Hepatocyte (in vitro differentiated cells): ENCODE results near the gene SMIM22. TPM values are rescaled to one million over a fixed set of nuclear protein-coding genes. Genes with fewer than 3 reads are reported as not detected.

Source experiments
- DNase-seq: peaks from one replicate; pipeline ENCODE4 v3.0.0-alpha.2; 2016; ENCODE audit warnings: low spot score
- H2AFZ ChIP-seq: fragments of 200-600 bp; sonication (generic); 2 replicates; pipeline ENCODE4 v1.6.0; 2016; ENCODE audit warnings: antibody characterized with exemption, mild to moderate bottlenecking
- H3K27ac ChIP-seq: fragments of 200-600 bp; sonication (generic); 2 replicates; pipeline ENCODE4 v1.5.1; 2016; ENCODE audit warnings: mild to moderate bottlenecking
- H3K27me3 ChIP-seq: fragments of 200-600 bp; sonication (generic); 2 replicates; pipeline ENCODE4 v1.6.1; 2016
- H3K36me3 ChIP-seq: fragments of 200-600 bp; sonication (generic); replicated peaks from 2 replicates; pipeline ENCODE4 v1.5.1; 2016; ENCODE audit warnings: low read depth; ENCODE audit not compliant: insufficient read depth
- H3K4me1 ChIP-seq: fragments of 200-600 bp; sonication (generic); 2 replicates; pipeline ENCODE4 v1.5.1; 2016; ENCODE audit warnings: mild to moderate bottlenecking, moderate library complexity; ENCODE audit not compliant: insufficient read depth
- H3K4me2 ChIP-seq: fragments of 200-600 bp; sonication (generic); 2 replicates; pipeline ENCODE4 v1.6.0; 2016
- H3K4me3 ChIP-seq: fragments of 200-600 bp; sonication (generic); 2 replicates; pipeline ENCODE4 v1.5.1; 2016; ENCODE audit warnings: mild to moderate bottlenecking
- H3K79me2 ChIP-seq: fragments of 200-600 bp; sonication (generic); 2 replicates; pipeline ENCODE4 v1.6.0; 2017; ENCODE audit warnings: mild to moderate bottlenecking
- H3K9me2 ChIP-seq: fragments of 200-600 bp; sonication (generic); replicated peaks from 2 replicates; pipeline ENCODE4 v1.6.0; 2017; ENCODE audit warnings: mild to moderate bottlenecking; ENCODE audit not compliant: insufficient read depth
- H3K9me3 ChIP-seq: fragments of 200-600 bp; sonication (generic); 2 replicates; pipeline ENCODE4 v1.5.1; 2016; ENCODE audit warnings: low read depth, mild to moderate bottlenecking
- H4K20me1 ChIP-seq: fragments of 200-600 bp; sonication (generic); 2 replicates; pipeline ENCODE4 v1.6.0; 2016; ENCODE audit warnings: mild to moderate bottlenecking; ENCODE audit not compliant: insufficient read depth, poor library complexity, severe bottlenecking
- EZH2 ChIP-seq: fragments of 200-600 bp; sonication (generic); IDR thresholded peaks from 2 replicates; pipeline ENCODE4 v1.6.1; 2016; ENCODE audit warnings: antibody characterized with exemption, mild to moderate bottlenecking, borderline replicate concordance
- EZH2phosphoT487 ChIP-seq: fragments of 200-600 bp; sonication (generic); IDR thresholded peaks from one replicate; pipeline ENCODE4 v1.6.1; 2018; ENCODE audit warnings: antibody characterized with exemption, mild to moderate bottlenecking, low read depth, moderate library complexity; ENCODE audit not compliant: unreplicated experiment, severe bottlenecking
- WGBS: methylation state at CpG from one replicate; pipeline ENCODE4 v1.1.6; 2016; ENCODE audit warnings: low lambda C conversion rate; ENCODE audit errors: missing lambda C conversion rate; 5-methylcytosine and 5-hydroxymethylcytosine counted together
- polyA plus RNA-seq: library from polyadenylated mRNA; unstranded; fragments of >200 nt; fragmentation: Nextera tagmentation; extraction: Ambion mirVana; gene quantifications from 2 replicates; pipeline ENCODE4 v1.2.1, GENCODE V29; 2016
- total RNA-seq: library from RNA; depleted of rRNA; stranded (reverse); fragments of >200 nt; gene quantifications from 2 replicates; pipeline ENCODE4 v1.2.3, GENCODE V29; 2014
- TF ChIP-seq, protein P1 (sequence below): fragments of 200-600 bp; sonication (generic); IDR thresholded peaks from 2 replicates; pipeline ENCODE4 v1.5.1; 2016; ENCODE audit warnings: antibody characterized with exemption, mild to moderate bottlenecking; ENCODE audit not compliant: poor library complexity

SMIM22 gene
- total and polyA plus RNA-seq, 2 experiments from 2014 or later: 15.1 TPM; not detected in 1

DNA sequence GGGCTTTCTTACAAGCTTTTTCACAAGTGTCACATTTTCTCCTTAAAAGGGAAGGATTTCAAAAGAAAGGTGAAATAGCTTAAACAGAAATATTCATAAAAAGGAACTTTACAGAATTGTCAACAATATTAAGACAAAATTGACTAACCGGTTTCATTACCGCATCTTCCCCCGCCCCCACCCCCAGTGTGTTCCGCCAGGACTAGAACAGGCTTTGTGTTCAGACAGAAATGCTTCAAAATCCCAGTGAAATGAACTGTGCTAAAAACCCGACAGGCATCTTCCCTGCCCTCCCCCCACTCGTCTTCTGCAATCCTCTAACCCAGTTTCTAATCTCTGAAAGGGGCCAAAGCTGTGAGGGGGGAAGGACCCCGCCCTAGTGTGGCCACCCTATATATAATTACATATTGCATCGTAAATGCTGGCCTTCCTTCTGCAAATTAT is 8.3 kb downstream of the SMIM22 start:
- Histone ChIP-seq H3K79me2 (peaks cover 3% of the 10 kb centered on the region), H3K27me3 (no peaks in the 10 kb centered on the region), H3K27ac (peak overlapping the region; percentile 87), H3K4me3 (peak overlapping the region; percentile 84), H3K9me3 (no peaks in the 10 kb centered on the region), H3K9me2 (no peaks in the 10 kb centered on the region), H4K20me1 (no peaks in the 10 kb centered on the region), H2AFZ (no peak overlapping the region), H3K36me3 (no peaks in the 10 kb centered on the region), H3K4me2 (peak overlapping the region; percentile 91), H3K4me1 (peaks cover 21% of the 10 kb centered on the region)
- TF ChIP-seq EZH2 (no peak), EZH2phosphoT487 (no peak)
- TF ChIP-seq, protein P1, sequence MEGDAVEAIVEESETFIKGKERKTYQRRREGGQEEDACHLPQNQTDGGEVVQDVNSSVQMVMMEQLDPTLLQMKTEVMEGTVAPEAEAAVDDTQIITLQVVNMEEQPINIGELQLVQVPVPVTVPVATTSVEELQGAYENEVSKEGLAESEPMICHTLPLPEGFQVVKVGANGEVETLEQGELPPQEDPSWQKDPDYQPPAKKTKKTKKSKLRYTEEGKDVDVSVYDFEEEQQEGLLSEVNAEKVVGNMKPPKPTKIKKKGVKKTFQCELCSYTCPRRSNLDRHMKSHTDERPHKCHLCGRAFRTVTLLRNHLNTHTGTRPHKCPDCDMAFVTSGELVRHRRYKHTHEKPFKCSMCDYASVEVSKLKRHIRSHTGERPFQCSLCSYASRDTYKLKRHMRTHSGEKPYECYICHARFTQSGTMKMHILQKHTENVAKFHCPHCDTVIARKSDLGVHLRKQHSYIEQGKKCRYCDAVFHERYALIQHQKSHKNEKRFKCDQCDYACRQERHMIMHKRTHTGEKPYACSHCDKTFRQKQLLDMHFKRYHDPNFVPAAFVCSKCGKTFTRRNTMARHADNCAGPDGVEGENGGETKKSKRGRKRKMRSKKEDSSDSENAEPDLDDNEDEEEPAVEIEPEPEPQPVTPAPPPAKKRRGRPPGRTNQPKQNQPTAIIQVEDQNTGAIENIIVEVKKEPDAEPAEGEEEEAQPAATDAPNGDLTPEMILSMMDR: no peak
- WGBS: 65% methylated on average over 8 of the region's 8 CpGs
- DNase-seq: no peak

DNA sequence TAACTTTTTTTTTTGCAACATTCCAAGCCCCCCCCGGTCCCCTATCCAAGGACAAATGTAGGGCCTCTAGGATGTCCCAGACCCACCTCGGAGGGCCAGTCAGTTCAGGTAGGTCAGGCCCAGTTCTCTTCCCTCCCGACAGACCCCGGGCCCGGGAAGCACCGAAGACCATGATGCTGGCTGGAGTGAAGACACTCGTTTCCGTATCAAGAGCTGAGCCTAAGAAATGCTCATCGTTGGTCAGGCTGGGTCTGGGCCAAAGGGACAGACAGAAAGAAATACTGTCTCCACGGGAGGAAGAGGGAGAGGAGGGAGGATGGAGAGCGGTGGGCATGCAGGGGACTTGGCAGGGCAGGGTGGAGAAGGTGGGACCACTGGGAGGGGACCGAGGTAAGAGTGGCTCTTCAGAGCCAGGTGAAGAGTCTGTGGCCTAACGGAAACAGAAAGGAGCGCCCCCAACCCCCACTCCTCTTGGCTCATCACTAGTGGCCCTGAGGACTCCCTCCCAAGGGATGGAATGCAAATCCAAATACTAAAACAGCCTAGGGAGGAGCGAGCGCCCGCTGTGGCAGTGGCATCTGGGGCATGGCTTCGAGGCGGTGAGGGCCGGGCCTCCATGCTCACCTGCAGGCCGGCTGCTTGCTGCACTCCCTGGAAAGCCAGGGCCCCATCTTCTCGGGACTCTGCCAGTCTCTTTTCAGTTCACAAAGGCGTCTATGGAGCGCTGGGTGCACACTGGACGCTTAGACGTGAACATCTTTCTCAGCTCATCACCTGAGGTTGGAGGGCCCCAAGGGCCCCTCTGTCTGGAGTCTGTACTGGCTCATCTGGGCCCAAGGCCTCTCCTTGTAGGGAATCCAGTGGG is 9.0 kb downstream of the SMIM22 start:
- peaks cover 21% of the 10 kb centered on the region for H3K4me1 ChIP-seq
- no peaks in the 10 kb centered on the region for H4K20me1 ChIP-seq
- peak overlapping the region; percentile 43 for H3K27ac ChIP-seq
- no peak for DNase-seq
- peak overlapping the region; percentile 91 for H3K4me2 ChIP-seq
- TF ChIP-seq, protein P1: no peak
- TF ChIP-seq EZH2phosphoT487: no peak
- TF ChIP-seq EZH2: no peak
- peaks cover 3% of the 10 kb centered on the region for H3K79me2 ChIP-seq
- no peak overlapping the region for H3K4me3 ChIP-seq
- H3K36me3 ChIP-seq: no peaks in the 10 kb centered on the region
- H3K9me2 ChIP-seq: no peaks in the 10 kb centered on the region
- no peak overlapping the region for H2AFZ ChIP-seq
- WGBS: 86% methylated on average over 26 of the region's 26 CpGs
- no peaks in the 10 kb centered on the region for H3K27me3 ChIP-seq
- no peaks in the 10 kb centered on the region for H3K9me3 ChIP-seq

GRCh38 chr16:4805231-4805630 is 10.1 kb downstream of the SMIM22 start:
- H3K9me3 ChIP-seq: no peaks in the 10 kb centered on the region
- no peak overlapping the region for H3K4me3 ChIP-seq
- no peak overlapping the region for H2AFZ ChIP-seq
- peak overlapping the region; percentile 91 for H3K4me2 ChIP-seq
- no peaks in the 10 kb centered on the region for H3K9me2 ChIP-seq
- peaks cover 3% of the 10 kb centered on the region for H3K79me2 ChIP-seq
- TF ChIP-seq, protein P1: no peak
- TF ChIP-seq EZH2phosphoT487 (no peak), EZH2 (no peak)
- H4K20me1 ChIP-seq: no peaks in the 10 kb centered on the region
- WGBS: 89% methylated on average over 6 of the region's 11 CpGs
- DNase-seq: no peak
- H3K4me1 ChIP-seq: peaks cover 21% of the 10 kb centered on the region
- H3K36me3 ChIP-seq: no peaks in the 10 kb centered on the region
- no peaks in the 10 kb centered on the region for H3K27me3 ChIP-seq
- peak overlapping the region; percentile 37 for H3K27ac ChIP-seq
